ENCODE measurements around the gene MTMR2.

The MTMR2 gene

DNA sequence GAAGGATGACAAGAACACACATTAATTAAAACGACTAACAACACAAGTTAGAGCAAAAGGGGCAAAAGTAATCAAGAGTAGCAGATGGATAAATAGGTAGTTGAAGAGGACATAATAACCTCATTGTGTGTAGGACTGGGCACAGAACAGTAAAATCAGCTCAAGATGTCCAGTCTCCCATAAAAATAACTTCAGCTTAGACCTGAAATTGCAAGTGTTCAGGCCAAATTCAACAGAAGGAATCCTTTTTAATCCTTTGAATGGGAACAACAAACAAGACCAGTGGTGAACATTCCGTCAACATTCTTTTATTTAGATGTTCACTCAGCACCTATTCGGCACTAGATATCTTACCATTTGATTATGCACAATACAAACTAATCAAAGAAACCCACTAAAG, 4.4 kb downstream of the MTMR2 start:
- no peak for DNase-seq (ENCODE audit: low read depth)
- H3K4me3 ChIP-seq (ENCODE audit: low read depth, low read length), result no peak overlapping the region

DNA sequence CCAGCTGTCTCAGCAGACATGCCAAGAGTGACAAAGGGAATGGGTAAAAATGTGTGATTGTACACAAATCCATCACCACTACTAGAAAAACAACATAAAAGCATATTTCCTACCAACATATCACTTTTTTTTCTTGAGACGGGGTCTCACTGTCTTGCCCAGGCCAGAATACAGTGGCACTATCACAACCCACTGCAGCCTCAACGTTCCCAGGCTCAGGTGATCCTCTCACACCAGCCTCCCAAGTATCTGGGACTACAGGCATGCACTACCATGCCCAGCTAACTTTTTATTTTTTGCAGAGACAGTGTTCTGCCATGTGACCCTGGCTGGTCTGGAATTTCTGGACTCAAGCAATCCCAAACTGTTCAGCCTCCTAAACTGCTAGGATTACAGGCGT, 5.2 kb downstream of the MTMR2 start:
- DNase-seq (ENCODE audit: low read depth), result no peak

DNA sequence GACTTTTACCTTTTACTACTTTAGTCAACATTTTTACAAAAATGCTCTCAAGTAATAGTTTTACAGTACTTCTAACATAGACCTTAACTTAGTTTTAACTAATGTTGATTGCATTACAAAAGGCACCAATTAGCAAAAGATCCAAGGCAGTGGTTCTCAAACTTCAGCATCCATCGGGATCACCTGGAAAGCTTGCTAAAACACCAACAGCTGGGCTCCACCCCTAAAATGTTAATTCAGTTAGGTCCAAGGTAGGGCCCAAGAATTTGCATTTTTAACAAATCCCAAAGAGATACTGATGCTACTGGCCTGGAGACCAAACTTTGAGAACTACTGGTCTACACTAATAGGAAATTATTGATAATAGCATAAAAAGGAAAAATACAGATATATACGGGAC, 5.9 kb downstream of the MTMR2 start:
- no peak overlapping the region for H3K4me3 ChIP-seq (ENCODE audit: low read depth, low read length)
- DNase-seq (ENCODE audit: low read depth), result no peak

More for the DNA sequence above, 5.2 kb downstream of the MTMR2 start:
- H3K4me3 ChIP-seq (ENCODE audit: low read depth, low read length), result no peak overlapping the region

DNA sequence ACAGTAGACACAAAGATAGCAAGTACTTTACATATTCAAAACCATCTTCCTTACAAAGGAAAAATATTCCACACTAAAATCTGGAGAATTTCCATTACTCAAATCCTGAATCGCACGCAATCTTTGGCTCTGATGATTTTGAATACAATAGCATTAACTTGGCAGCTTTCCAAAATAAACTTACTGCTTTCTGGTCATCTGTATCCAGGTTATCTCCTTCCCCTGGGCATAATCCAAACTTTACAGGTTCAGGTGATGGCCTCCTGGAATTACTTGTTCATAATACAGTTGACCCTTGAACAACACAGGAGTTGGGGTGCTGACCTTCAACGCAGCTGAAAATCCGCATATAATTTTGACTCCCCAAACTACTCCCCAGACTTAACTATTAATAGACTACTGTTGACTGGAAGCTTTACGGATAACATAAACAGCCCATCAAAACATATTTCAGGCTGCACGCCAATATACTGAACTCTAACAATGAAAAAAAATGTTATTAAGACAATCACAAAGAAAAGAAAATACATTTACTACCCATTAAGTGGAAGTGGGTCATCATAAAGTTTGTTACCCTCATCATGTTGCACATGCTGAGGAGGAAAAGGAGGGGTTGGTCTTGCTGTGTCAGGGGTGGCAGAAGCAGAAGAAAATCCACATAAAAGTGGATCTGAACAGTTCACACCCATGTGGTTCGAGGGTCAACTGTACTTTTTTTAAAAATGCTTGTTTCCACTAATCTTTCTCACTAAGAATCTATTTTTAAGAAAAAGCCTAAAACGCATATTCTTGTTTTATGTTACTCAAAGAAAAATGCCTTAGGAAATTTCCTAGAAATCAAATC, 6.5 kb downstream of the MTMR2 start:
- no peak for DNase-seq (ENCODE audit: low read depth)
- no peak overlapping the region for H3K4me3 ChIP-seq (ENCODE audit: low read depth, low read length)

DNA sequence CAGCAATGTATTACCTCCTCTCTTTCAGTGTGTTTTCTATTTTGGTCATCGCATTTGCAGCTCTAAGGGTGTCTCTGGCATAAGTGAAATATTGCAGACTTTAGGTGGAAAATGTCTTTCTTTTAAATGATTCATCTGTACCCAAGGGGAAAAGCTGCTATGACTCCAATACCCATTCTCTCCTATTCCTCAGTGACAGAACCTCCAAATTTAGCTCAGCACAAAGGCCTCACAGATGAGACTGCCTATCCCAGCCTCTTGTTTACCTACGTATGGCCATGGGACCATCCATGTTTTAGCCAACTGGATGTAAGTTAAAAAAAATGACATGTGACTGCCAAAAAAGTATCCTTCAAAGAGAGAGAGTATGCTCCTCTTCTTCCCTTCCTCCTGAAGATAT, 7.9 kb downstream of the MTMR2 start:
- DNase-seq (ENCODE audit: low read depth), result no peak

DNA sequence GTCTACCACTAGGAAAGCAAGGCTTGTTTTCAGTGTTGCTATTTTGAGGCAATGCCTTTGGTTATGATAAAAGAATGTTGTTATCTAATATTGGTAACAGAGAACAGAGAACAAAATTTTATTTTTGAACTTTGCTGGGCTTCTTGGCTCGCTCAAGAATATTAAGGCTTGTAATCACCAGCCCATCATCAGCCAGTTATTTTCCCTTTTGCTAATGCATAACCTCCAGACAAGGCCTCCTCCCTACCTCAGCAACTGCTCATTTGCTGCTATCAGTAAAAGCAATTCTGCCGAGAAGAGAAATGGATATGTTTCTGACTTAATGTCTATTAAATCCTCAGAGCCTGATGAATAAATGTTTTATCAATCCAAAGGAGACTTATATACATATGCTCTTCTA, 8.9 kb downstream of the MTMR2 start:
- no peak for DNase-seq (ENCODE audit: low read depth)
- no peak overlapping the region for H3K4me3 ChIP-seq (ENCODE audit: low read depth, low read length)

More for the DNA sequence above, 7.9 kb downstream of the MTMR2 start:
- H3K4me3 ChIP-seq (ENCODE audit: low read depth, low read length), result no peak overlapping the region

DNA sequence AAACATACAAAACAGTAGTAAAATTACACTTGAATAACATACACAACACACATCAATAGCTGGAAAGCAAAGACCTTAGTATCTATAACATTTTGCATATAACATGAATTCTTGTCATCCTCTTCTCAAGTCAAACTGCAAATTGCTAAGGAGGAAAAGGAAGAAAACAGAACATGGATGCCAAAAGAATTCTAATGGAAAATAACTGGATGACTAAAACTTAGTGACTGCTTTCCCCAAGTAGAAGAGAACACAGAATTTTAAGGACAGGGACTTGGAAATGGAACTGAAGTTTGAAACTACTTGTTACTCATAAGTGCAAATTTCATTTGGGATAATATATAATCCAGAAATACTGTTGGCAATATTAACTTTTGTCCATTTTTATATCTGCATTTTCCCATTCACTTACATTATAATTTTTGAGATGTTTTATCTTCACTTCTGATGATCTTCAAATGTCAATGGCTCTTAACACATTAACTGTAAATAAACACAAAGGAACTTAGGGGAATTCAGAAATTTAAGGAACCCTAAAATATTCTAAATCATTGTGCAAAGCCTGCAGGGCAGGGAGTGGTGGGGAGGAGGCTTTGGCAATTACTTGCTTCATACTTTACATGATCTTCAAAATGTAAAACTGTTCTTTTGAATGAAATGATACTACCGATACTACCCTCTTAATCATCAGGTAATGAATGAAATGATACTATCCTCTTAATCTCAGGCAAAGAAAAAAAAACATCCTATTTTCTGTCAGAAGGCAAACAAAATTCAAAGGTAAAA, 9.9 kb downstream of the MTMR2 start:
- DNase-seq (ENCODE audit: low read depth), result no peak
- no peak overlapping the region for H3K4me3 ChIP-seq (ENCODE audit: low read depth, low read length)

- H3K4me3 ChIP-seq (ENCODE audit: low read depth, low read length), result no peak overlapping the region
- DNase-seq (ENCODE audit: low read depth), result no peak
Observed at GRCh38 chr11:95912902-95913560, 10.9 kb downstream of the MTMR2 start.

- DNase-seq (ENCODE audit: low read depth), result no peak
Observed at GRCh38 chr11:95911369-95911759, 12.5 kb downstream of the MTMR2 start.

GRCh38 chr11:95910638-95911368, 13.1 kb downstream of the MTMR2 start:
- no peak for DNase-seq (ENCODE audit: low read depth)
- H3K4me3 ChIP-seq (ENCODE audit: low read depth, low read length), result no peak overlapping the region

More at GRCh38 chr11:95911369-95911759, 12.5 kb downstream of the MTMR2 start:
- H3K4me3 ChIP-seq (ENCODE audit: low read depth, low read length), result no peak overlapping the region

- no peak for DNase-seq (ENCODE audit: low read depth)
- H3K4me3 ChIP-seq (ENCODE audit: low read depth, low read length), result no peak overlapping the region
Observed at GRCh38 chr11:95908826-95909225, 15.1 kb downstream of the MTMR2 start.

DNA sequence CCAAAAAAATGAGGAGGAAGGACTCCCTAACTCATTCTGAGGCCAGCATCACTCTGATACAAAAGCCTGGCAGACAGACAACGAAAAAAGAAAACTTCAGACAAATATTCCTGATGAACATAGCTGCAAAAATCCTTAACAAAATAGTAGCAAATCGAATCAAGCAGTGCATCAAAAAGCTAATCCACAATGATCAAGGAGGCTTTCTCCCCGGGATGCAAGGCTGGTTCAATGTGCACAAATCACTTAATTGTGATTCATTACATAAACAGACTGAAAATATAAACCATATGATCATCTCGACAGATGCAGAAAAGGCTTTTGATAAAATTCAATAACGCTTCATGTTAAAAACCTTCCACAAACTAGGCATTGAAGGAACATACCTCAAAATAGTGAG, 16.4 kb downstream of the MTMR2 start:
- DNase-seq (ENCODE audit: low read depth), result no peak
- no peak overlapping the region for H3K4me3 ChIP-seq (ENCODE audit: low read depth, low read length)

DNA sequence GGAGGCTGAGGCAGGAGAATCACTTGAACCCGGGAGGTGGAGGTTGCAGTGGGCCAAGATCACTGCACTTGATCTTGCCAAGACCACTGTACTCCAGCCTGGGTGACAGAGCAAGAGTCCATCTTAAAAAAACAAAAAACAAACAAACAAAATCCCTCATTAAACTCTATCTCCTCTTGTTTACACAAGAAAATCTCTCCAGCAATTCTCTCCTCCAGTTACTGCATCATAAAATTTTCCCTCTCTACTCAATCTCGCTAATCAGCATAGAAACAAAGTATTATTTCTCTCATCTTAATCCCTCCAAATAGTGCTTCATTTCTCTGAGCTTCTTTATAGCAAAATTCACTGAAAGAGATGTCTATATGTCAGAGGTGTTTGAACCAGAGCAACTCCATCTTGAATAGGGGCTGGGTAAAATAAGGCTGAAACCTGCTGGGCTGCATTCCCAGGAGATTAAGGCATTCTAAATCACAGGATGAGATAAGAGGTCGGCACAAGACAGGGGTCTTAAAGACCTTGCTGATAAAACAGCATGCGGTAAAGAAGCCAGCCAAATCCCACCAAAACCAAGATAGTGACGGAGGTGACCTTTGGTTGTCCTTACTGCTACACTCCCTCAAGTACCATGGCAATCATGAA, 19.8 kb downstream of the MTMR2 start:
- DNase-seq (ENCODE audit: low read depth), result no peak
- H3K4me3 ChIP-seq (ENCODE audit: low read depth, low read length), result no peak overlapping the region

- no peak for DNase-seq (ENCODE audit: low read depth)
- H3K4me3 ChIP-seq (ENCODE audit: low read depth, low read length), result no peak overlapping the region
Observed at GRCh38 chr11:95898782-95899181, 25.1 kb downstream of the MTMR2 start.

- H3K4me3 ChIP-seq (ENCODE audit: low read depth, low read length), result no peak overlapping the region
- DNase-seq (ENCODE audit: low read depth), result peak; percentile 39
Observed at GRCh38 chr11:95897731-95898130, 26.2 kb downstream of the MTMR2 start.

GRCh38 chr11:95895815-95896214, 28.1 kb downstream of the MTMR2 start:
- DNase-seq (ENCODE audit: low read depth), result no peak
- no peak overlapping the region for H3K4me3 ChIP-seq (ENCODE audit: low read depth, low read length)

GRCh38 chr11:95892892-95893570, 30.9 kb downstream of the MTMR2 start:
- no peak overlapping the region for H3K4me3 ChIP-seq (ENCODE audit: low read depth, low read length)
- no peak for DNase-seq (ENCODE audit: low read depth)

GRCh38 chr11:95892492-95892891, 31.4 kb downstream of the MTMR2 start:
- DNase-seq (ENCODE audit: low read depth), result no peak
- H3K4me3 ChIP-seq (ENCODE audit: low read depth, low read length), result no peak overlapping the region
